HepG2 (cell line): ENCODE measurements around the gene POFUT2.

ENCODE experiments used
- CTCF ChIP-seq: sonication (generic); formaldehyde crosslinking; IDR thresholded peaks from 2 replicates; pipeline ENCODE4 v1.5.0; 2020; ENCODE audit warnings: mild to moderate bottlenecking, missing genetic modification reagents, moderate library complexity
- FOXO1 ChIP-seq: sonication (generic); formaldehyde crosslinking; IDR thresholded peaks from 2 replicates; pipeline ENCODE4 v1.4.0; 2020; ENCODE audit warnings: missing genetic modification reagents
- HCFC1 ChIP-seq: fragments of 150-350 bp; IDR thresholded peaks from 2 replicates; pipeline ENCODE4 v1.6.1; 2014; ENCODE audit warnings: low read depth, low read length
- JUNB ChIP-seq: sonication (generic); formaldehyde crosslinking; IDR thresholded peaks from 2 replicates; pipeline ENCODE4 v1.8.0; 2022; ENCODE audit warnings: missing genetic modification reagents, mild to moderate bottlenecking, borderline replicate concordance
- ZNF292 ChIP-seq: sonication (generic); formaldehyde crosslinking; IDR thresholded peaks from 2 replicates; pipeline ENCODE4 v1.8.1; 2022; ENCODE audit warnings: mild to moderate bottlenecking, low read depth, missing genetic modification reagents, borderline replicate concordance
- ZNF30 ChIP-seq: sonication (generic); formaldehyde crosslinking; IDR thresholded peaks from 2 replicates; pipeline ENCODE4 v1.5.0; 2020; ENCODE audit warnings: mild to moderate bottlenecking, missing genetic modification reagents
- ZNF468 ChIP-seq: sonication (generic); formaldehyde crosslinking; IDR thresholded peaks from 2 replicates; pipeline ENCODE4 v1.8.0; 2022; ENCODE audit warnings: mild to moderate bottlenecking, moderate library complexity, missing genetic modification reagents
- TF ChIP-seq, protein P1 (sequence below): sonication (generic); formaldehyde crosslinking; IDR thresholded peaks from 2 replicates; pipeline ENCODE4 v1.8.0; 2022; ENCODE audit warnings: low read depth, missing genetic modification reagents
- TF ChIP-seq, protein P2 (sequence below): sonication (generic); formaldehyde crosslinking; IDR thresholded peaks from 2 replicates; pipeline ENCODE4 v1.4.0; 2020; ENCODE audit warnings: missing genetic modification reagents

- TF ChIP-seq JUNB (CRISPR knock-in tag) (no peak), ZNF30 (CRISPR knock-in tag) (no peak), HCFC1 (no peak), ZNF292 (no peak), ZNF468 (CRISPR knock-in tag) (no peak), CTCF (no peak), FOXO1 (CRISPR knock-in tag) (no peak)
- TF ChIP-seq, protein P1, sequence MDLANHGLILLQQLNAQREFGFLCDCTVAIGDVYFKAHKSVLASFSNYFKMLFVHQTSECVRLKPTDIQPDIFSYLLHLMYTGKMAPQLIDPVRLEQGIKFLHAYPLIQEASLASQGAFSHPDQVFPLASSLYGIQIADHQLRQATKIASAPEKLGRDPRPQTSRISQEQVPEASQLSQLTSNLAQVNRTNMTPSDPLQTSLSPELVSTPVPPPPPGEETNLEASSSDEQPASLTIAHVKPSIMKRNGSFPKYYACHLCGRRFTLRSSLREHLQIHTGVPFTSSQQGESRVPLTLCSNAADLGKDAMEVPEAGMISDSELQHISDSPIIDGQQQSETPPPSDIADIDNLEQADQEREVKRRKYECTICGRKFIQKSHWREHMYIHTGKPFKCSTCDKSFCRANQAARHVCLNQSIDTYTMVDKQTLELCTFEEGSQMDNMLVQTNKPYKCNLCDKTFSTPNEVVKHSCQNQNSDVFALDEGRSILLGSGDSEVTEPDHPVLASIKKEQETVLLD (CRISPR knock-in tag): no peak
- TF ChIP-seq, protein P2, sequence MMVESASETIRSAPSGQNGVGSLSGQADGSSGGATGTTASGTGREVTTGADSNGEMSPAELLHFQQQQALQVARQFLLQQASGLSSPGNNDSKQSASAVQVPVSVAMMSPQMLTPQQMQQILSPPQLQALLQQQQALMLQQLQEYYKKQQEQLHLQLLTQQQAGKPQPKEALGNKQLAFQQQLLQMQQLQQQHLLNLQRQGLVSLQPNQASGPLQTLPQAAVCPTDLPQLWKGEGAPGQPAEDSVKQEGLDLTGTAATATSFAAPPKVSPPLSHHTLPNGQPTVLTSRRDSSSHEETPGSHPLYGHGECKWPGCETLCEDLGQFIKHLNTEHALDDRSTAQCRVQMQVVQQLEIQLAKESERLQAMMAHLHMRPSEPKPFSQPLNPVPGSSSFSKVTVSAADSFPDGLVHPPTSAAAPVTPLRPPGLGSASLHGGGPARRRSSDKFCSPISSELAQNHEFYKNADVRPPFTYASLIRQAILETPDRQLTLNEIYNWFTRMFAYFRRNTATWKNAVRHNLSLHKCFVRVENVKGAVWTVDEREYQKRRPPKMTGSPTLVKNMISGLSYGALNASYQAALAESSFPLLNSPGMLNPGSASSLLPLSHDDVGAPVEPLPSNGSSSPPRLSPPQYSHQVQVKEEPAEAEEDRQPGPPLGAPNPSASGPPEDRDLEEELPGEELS: no peak
These were observed 16.8 kb upstream of the POFUT2 start for GRCh38 chr21:45304476-45304830.
